Lower lobe of right lung (tissue), 2 donors: ENCODE results near the gene ANKRD13B. TPM values are rescaled to one million over a fixed set of nuclear protein-coding genes. Genes with fewer than 3 reads are reported as not detected.

ENCODE experiments used
- ATAC-seq, 2 donors: fragments of 200-7000 bp; cut with Tn5 transposase; one replicate each; pipeline ENCODE4 v1.9.1; 2020 to 2022; ENCODE audit warnings: mild to moderate bottlenecking in 2 of 2, moderate library complexity in 2 of 2
- DNase-seq: peaks from one replicate; pipeline ENCODE4 v3.0.0-alpha.2; 2020
- H3K27ac ChIP-seq: fragments of 200-600 bp; one replicate; pipeline ENCODE4 v1.8.0; 2022
- H3K27me3 ChIP-seq: fragments of 200-600 bp; one replicate; pipeline ENCODE4 v1.8.0; 2022; ENCODE audit warnings: low read depth
- H3K36me3 ChIP-seq: fragments of 200-600 bp; one replicate; pipeline ENCODE4 v1.8.0; 2022; ENCODE audit warnings: mild to moderate bottlenecking
- H3K4me1 ChIP-seq: fragments of 200-600 bp; one replicate; pipeline ENCODE4 v1.8.0; 2022
- H3K4me3 ChIP-seq: fragments of 200-600 bp; one replicate; pipeline ENCODE4 v1.8.0; 2022; ENCODE audit warnings: mild to moderate bottlenecking
- H3K9me3 ChIP-seq: fragments of 200-600 bp; one replicate; pipeline ENCODE4 v1.8.0; 2022
- intact Hi-C: fragments of 100-400 bp; cut with DNase I; formaldehyde crosslinking; loops from one replicate; pipeline ENCODE4 v1.11.0; 2022
- total RNA-seq: library from RNA; stranded (reverse); fragmentation: NEBNext Ultra II Directional; extraction: Animal tissue kit (Norgen Biotek cat#: 25700); gene quantifications from one replicate; pipeline ENCODE4 v1.2.1, GENCODE V29; 2021
- TF ChIP-seq, protein P1 (sequence below): fragments of 200-600 bp; IDR thresholded peaks from one replicate; pipeline ENCODE4 v1.8.0; 2022; ENCODE audit warnings: antibody characterized with exemption, mild to moderate bottlenecking
- donor health status: DM: no; HTN: yes; CAD: no; lungs with severe emphysema.

Gene ANKRD13B
- total RNA-seq, 1 donor from 2014 or later = 6.6 TPM

DNA sequence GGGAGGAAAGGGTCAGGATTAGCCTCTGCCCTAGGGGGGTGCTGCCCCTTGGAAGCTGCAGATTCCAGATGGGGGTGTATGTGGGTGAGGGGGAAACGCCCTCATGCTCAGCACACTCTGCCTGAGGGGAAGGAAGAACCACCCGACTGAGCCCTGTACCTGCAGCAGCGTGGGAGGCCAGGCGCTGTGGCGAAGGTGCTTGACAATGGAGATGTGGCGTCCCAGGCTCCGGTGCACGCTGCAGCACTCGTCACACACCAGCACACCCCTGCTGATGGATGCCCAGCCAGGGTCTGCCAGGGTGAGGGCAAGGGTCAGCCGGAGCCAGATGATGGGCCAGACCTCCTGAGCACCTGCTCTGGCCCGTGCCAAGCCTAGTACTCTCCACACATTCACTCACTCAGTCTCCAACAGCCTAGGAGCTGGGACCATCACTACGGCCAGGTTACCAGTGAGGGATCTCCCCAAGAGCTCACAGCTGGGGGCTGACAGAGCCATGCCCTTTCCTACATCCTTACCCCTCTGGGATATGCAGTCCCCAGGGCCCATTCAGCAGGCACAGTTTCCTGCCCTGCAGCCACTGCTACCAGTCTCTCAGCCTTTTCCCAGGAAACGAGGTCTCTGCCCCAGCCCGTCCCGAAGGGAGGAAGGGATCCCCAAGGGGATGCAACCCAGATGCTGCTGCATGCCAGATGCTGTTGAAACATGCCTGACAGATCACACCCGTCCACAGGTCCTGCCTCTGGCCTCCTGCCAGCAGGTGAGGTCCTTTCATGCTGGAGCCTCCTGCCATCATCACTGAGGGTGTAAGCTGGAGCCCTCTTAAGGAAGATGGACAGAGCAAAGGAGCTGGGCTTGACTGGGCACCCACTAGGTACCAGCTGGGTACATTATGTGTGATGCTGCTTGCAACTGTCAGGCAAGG, 9.3 kb upstream of the ANKRD13B start:
- peak overlapping the region; percentile 17 for H3K4me3 ChIP-seq
- H3K9me3 ChIP-seq = no peaks in the 10 kb centered on the region
- DNase-seq (peak; percentile 46), ATAC-seq (no peak)
- H3K4me1 ChIP-seq = peaks cover 59% of the 10 kb centered on the region
- intact Hi-C loops = no loop called here
- H3K27ac ChIP-seq = peak overlapping the region; percentile 87
- H3K27me3 ChIP-seq = no peaks in the 10 kb centered on the region
- TF ChIP-seq, protein P1, sequence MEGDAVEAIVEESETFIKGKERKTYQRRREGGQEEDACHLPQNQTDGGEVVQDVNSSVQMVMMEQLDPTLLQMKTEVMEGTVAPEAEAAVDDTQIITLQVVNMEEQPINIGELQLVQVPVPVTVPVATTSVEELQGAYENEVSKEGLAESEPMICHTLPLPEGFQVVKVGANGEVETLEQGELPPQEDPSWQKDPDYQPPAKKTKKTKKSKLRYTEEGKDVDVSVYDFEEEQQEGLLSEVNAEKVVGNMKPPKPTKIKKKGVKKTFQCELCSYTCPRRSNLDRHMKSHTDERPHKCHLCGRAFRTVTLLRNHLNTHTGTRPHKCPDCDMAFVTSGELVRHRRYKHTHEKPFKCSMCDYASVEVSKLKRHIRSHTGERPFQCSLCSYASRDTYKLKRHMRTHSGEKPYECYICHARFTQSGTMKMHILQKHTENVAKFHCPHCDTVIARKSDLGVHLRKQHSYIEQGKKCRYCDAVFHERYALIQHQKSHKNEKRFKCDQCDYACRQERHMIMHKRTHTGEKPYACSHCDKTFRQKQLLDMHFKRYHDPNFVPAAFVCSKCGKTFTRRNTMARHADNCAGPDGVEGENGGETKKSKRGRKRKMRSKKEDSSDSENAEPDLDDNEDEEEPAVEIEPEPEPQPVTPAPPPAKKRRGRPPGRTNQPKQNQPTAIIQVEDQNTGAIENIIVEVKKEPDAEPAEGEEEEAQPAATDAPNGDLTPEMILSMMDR = no peak
- H3K36me3 ChIP-seq = peaks cover 39% of the 10 kb centered on the region

DNA sequence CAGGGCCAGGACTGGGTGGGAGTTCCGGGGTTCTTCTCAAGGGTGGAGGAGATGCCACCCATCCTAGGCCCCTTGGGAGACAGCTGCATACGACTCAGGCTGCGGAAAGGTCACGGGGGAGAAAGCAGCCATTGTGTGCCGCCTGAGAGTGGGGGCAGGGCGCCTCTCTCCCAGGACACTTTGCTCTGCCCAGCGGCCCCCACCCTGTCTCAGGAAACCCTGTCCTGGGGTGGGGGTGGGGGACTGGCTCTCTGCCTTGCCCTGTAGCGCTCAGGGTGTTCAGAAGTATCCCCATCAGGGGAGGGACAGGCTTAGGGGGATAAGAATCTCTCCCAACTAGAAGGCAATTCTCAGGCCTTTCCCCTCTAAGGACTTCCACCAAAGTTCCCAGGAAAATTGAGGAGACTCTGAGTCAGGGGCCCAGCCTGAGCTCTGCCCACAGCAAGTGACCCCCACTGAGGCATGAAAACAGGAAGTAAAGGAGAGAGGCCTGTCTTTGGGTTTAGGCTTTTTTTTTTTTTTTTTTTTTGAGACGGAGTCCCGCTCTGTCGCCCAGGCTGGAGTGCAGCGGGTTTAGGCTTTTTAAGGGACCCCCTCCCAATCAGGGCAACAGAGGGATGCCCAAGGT, 8.4 kb upstream of the ANKRD13B start:
- Histone ChIP-seq H3K27ac (peak overlapping the region; percentile 87), H3K4me3 (peak overlapping the region; percentile 90)

DNA sequence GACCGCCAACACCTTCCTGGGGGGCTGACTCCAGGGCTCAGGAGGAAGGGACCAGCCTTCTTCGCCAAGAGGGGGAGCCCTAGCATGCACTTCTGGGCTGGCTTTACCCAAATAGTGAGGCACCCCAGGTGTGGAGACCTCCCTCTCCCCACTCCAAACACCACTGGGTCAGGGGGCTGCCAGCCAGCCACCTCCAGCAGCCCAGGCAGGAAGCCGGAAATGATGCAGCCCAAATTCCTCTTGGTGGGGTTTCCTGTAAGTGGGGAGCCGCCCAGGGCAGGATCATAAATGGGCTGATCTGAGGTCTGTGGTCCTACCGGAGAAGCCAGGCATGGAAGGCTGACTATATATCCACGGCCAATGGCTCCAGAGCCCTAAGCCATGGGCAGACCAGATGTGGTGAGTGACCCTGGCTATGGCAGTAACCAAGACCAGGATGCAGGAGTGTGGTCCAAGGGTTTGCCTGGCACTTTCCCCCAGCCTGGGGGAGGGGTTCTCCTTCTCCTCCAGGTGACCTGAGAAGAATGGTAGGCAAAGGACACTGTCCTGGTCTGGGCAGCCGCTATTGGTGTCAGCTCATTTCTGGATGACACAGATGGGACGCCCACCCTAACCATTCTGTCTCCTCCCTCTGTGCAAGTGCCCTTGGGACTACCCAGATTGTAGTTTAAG, 7.7 kb upstream of the ANKRD13B start:
- Histone ChIP-seq H3K27ac (peak overlapping the region; percentile 87), H3K4me3 (peak overlapping the region; percentile 90), H3K27me3 (no peaks in the 10 kb centered on the region), H3K4me1 (peaks cover 65% of the 10 kb centered on the region), H3K36me3 (peaks cover 24% of the 10 kb centered on the region), H3K9me3 (no peaks in the 10 kb centered on the region)
- TF ChIP-seq, protein P1 = no peak
- no peak for ATAC-seq
- peak; percentile 51 for DNase-seq
- intact Hi-C loops = no loop called here

More for the DNA sequence above, 8.4 kb upstream of the ANKRD13B start:
- Histone ChIP-seq H3K36me3 (peaks cover 29% of the 10 kb centered on the region), H3K9me3 (no peaks in the 10 kb centered on the region), H3K4me1 (peaks cover 61% of the 10 kb centered on the region), H3K27me3 (no peaks in the 10 kb centered on the region)
- TF ChIP-seq, protein P1 = no peak
- intact Hi-C loops = no loop called here
- ATAC-seq = no peak
- DNase-seq = peak; percentile 48

DNA sequence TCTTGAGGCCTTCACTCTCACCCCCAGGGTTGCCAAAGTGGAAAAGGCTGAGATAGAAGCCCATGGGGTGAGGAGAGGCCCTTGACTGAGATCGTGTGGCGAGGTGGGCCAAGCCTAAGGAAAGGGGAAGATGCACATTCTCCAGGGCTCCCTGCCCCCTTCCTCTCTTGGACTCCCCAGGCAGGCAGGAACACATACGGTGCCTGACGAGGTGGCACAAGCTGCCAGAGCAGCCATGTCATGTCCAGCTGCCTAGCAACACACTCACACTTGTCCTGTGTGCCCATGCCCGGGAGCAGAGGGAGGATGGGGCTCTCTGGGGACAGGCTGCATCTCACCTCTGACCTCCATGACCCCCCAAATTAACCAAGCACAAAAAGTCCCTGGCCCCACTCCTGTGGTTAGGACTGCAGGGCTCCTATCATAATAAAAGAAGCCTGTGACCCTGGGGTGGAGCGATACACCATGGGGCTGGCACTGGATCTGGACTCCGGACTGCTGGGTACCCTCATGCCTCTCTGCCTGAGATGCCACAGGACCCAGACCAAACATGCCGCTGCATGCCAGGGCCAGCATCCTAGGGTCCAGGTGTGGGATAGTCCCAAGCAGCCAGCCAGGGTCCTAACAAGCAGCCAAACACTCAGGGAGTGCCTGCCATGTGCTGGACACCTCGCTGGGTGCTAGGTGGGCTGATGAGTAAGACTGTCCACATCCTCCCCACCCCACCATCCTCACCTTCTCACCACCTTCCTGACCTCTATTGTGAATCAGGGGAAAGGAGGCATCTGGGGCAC, 6.1 kb upstream of the ANKRD13B start:
- TF ChIP-seq, protein P1 = no peak
- peaks cover 76% of the 10 kb centered on the region for H3K4me1 ChIP-seq
- intact Hi-C loops = no loop called here

DNA sequence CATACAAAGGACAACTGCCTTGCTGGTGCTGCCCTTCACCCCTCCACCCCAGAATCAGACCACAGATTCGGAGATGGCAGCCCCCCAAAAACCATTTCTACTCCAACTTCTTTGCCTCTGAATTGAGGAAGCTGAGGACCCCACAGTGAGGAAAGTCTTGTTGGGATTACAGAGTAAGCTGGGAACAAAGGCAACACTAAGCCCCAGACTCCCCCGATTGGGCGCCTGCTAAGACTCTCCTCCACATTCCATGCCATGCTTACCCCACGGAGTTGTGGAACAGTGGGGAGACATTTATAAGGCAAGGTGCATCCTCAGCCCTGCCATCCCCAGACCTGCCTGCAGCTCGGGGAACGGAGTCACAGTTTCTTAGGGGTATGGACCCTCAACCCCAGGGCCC, 5.3 kb upstream of the ANKRD13B start:
- no peaks in the 10 kb centered on the region for H3K9me3 ChIP-seq
- H3K27ac ChIP-seq = peak overlapping the region; percentile 84
- H3K4me1 ChIP-seq = peaks cover 83% of the 10 kb centered on the region
- H3K27me3 ChIP-seq = no peaks in the 10 kb centered on the region
- intact Hi-C loops = no loop called here
- TF ChIP-seq, protein P1 = no peak
- H3K4me3 ChIP-seq = peak overlapping the region; percentile 90
- peaks cover 3% of the 10 kb centered on the region for H3K36me3 ChIP-seq
- ATAC-seq (no peak), DNase-seq (no peak)

More for the DNA sequence above, 6.1 kb upstream of the ANKRD13B start:
- peak overlapping the region; percentile 90 for H3K4me3 ChIP-seq
- H3K27ac ChIP-seq = peak overlapping the region; percentile 87
- DNase-seq = peak; percentile 41
- H3K36me3 ChIP-seq = peaks cover 10% of the 10 kb centered on the region
- H3K9me3 ChIP-seq = no peaks in the 10 kb centered on the region
- no peaks in the 10 kb centered on the region for H3K27me3 ChIP-seq
- ATAC-seq = no peak
